ENCODE results near the gene ABCC8.

DNA sequence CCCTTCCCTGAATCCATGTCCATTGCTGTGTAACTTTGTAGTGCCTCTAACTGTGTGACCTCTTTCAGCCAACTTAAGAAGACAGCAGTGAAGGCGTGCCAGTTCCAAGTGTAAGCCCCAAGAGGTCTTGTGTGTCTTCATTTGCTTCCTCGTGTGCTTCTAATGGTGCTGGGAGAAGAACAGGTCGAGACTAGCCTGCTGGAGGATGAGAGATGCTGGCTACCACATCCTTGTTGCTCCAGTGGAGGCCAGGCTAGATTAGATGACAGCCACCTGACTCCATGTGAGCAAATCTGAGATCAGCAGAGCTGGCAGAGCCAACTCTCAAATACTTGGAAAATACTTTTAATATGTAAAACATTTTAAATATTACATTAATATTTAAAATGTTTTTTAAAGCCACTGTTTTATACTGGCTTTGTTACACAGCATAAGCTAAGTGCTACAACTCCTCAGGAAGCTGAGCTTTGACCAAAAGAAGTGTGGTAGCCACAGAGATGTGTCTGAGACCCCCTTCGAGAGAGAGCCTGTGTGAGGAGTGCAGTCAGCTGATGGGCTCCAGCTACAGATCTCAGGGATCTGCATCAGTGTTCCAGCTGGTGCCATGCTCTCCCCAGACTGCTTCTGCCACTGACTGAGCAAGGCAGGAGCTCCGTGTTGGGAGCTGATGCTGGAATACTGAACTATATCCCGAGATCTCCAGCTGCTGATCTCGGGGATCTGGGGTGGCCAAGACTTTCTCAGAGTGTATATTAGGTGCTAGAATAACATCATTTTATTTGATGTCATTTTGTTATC lies 97.1 kb downstream of the ABCC8 start:
- TF ChIP-seq BHLHE40 (IDR thresholded peaks at IDR 0.05; ENCODE audit: borderline replicate concordance in 1 of 2, low read depth in 2 of 2, low read length in 1 of 2) (no peak), ESRRA (IDR thresholded peaks at IDR 0.05; ENCODE audit: low read length) (no peak), SREBF1 (IDR thresholded peaks at IDR 0.05; ENCODE audit: low read length) (no peak), MAX (IDR thresholded peaks at IDR 0.05; ENCODE audit: low read depth, low read length) (no peak), MXI1 (IDR thresholded peaks at IDR 0.05; ENCODE audit: low read depth, low read length) (no peak), CBX5 (IDR thresholded peaks at IDR 0.05; ENCODE audit: low read depth) (no peak)
- TF ChIP-seq, protein P1, sequence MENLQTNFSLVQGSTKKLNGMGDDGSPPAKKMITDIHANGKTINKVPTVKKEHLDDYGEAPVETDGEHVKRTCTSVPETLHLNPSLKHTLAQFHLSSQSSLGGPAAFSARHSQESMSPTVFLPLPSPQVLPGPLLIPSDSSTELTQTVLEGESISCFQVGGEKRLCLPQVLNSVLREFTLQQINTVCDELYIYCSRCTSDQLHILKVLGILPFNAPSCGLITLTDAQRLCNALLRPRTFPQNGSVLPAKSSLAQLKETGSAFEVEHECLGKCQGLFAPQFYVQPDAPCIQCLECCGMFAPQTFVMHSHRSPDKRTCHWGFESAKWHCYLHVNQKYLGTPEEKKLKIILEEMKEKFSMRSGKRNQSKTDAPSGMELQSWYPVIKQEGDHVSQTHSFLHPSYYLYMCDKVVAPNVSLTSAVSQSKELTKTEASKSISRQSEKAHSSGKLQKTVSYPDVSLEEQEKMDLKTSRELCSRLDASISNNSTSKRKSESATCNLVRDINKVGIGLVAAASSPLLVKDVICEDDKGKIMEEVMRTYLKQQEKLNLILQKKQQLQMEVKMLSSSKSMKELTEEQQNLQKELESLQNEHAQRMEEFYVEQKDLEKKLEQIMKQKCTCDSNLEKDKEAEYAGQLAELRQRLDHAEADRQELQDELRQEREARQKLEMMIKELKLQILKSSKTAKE (IDR thresholded peaks at IDR 0.05; ENCODE audit: low read depth, poor library complexity, severe bottlenecking): no peak
